Right cardiac atrium (tissue), 5 donors: ENCODE results near the gene VTI1A. TPM values are rescaled to one million over a fixed set of nuclear protein-coding genes. Genes with fewer than 3 reads are reported as not detected.

ENCODE experiments used
- ATAC-seq, 2 donors: fragments of 200-7000 bp; cut with Tn5 transposase; one replicate each; pipeline versions ENCODE4 v1.8.0 to v1.9.1; 2020; ENCODE audit warnings: moderate library complexity in 2 of 2, mild to moderate bottlenecking in 1 of 2
- DNase-seq, 3 donors: peaks; one replicate each; pipeline ENCODE4 v3.0.0-alpha.2; 2020
- H3K27ac ChIP-seq: one replicate; pipeline ENCODE4 v1.5.1; 2013; ENCODE audit warnings: mild to moderate bottlenecking, low read length, control low read depth, moderate library complexity
- H3K27me3 ChIP-seq: one replicate; pipeline ENCODE4 v1.6.1; 2013; ENCODE audit not compliant: control insufficient read depth, insufficient read depth
- H3K4me1 ChIP-seq: one replicate; pipeline ENCODE4 v1.6.1; 2013; ENCODE audit warnings: low read length; ENCODE audit not compliant: control insufficient read depth, insufficient read depth
- H3K4me3 ChIP-seq: one replicate; pipeline ENCODE4 v1.5.1; 2013; ENCODE audit warnings: low read length, control low read depth
- H3K9me3 ChIP-seq: one replicate; pipeline ENCODE4 v1.6.1; 2013; ENCODE audit warnings: low read length; ENCODE audit not compliant: control insufficient read depth
- WGBS: extraction: QIAGEN DNeasy Blood & Tissue Kit; methylation state at CpG from one replicate; pipeline ENCODE4 v1.1.7; 2013; 5-methylcytosine and 5-hydroxymethylcytosine counted together
- intact Hi-C, 4 donors: fragments of 100-400 bp; cut with DNase I; formaldehyde crosslinking; loops; one replicate each; pipeline versions ENCODE4 v1.11.0 to v1.14.0; 2022 to 2023
- polyA plus RNA-seq: library from polyadenylated mRNA; stranded (reverse); fragments of 200-250 nt; gene quantifications from one replicate; pipeline ENCODE4 v1.2.3, GENCODE V29; 2013
- total RNA-seq, 4 donors: library from RNA; stranded (reverse); fragmentation: NEBNext Ultra II Directional; extraction: Animal tissue kit (Norgen Biotek cat#: 25700); gene quantifications; one replicate each; pipeline ENCODE4 v1.2.1, GENCODE V29; 2021
- donor health status: healthy with polysubstance abuse.
- donor health status: DM: no; HTN: yes; CAD: no.
- donor health status: DM: no; HTN: no; CAD: no.
- donor health status: DM: no; HTN: yes; CAD: no; lungs with severe emphysema.
- donor health status: DM: yes; HTN: yes; CAD: no.

VTI1A gene
- total and polyA plus RNA-seq, 5 donors, result 9.1 to 22.5 (median 19.7) TPM

GRCh38 chr10:112706577-112706976 lies 259.6 kb downstream of the VTI1A start:
- Histone ChIP-seq H3K4me1 (no peaks in the 10 kb centered on the region), H3K27me3 (no peaks in the 10 kb centered on the region), H3K9me3 (no peaks in the 10 kb centered on the region), H3K4me3 (no peak overlapping the region), H3K27ac (no peak overlapping the region)
- DNase-seq, result no peak
- ATAC-seq, result no peak
- WGBS, result 97% methylated on average over 6 of the region's 6 CpGs
- intact Hi-C loops, result no loop called here

DNA sequence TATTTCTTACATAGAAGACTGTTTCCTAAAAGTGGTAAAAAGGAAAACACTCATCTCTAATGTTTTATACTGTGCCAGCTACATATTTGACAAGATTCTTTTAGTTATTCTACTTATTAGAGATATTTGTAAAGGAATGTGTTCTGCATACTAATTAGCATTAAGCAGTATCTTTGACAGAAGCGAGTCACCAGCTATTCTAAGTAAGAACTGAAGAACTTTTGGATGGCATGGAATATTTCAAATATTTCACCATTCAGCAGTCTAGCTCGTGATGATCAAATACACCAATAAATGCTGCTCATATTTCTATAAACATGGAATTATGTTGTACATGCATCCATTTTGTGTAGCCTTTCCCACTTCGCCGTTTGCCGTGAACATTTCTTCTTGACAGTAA lies 261.4 kb downstream of the VTI1A start:
- intact Hi-C loops, result no loop called here
- Histone ChIP-seq H3K4me1 (no peaks in the 10 kb centered on the region), H3K27me3 (no peaks in the 10 kb centered on the region), H3K9me3 (no peaks in the 10 kb centered on the region), H3K4me3 (no peak overlapping the region), H3K27ac (no peak overlapping the region)
- ATAC-seq (no peak), DNase-seq (no peak)
- 94% methylated on average over 5 of the region's 5 CpGs for WGBS

DNA sequence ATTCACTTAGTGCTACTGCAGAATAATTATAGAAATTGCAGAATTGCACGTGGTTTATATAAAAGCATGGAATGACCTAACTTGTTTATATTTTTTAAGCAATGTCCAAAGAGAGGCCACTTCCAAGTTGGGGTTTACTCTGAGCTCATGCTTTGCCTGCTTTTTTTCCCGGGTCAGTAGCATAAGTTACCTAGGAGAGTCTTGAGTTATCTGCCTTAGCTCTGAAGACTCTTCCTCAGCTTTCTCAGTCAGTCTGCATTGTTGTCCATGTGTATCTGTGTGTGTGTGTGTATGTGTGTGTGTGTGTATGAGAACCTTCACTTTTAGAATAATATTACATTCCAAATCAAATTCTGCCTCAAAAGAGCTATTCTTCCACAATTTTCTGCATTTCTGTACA lies 263.5 kb downstream of the VTI1A start:
- intact Hi-C loops, result loop anchor here in 2 of 4 donors (10.0 kb wide), 2 partner anchors 414 to 424 kb away; no protein-coding TSS in a partner anchor
- ATAC-seq, result no peak

DNA sequence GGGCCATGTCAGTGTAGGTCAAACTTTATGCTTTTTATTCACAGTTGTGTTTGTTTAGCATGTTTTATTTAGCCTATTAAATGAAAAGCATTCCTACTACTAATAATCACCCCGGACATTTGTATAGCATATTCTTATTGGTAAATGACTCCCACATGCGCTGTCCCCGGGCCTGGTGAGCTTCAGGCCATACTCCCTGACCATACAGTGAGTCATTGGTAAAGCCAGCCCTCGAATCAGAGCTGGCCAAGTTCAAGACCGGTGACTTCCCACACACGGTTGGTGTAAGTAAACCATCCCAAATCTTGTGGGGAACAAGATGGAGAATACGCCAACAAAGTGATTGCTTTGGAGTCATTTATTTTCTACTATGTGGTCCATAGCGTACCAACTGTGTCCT lies 264.4 kb downstream of the VTI1A start:
- Histone ChIP-seq H3K9me3 (no peaks in the 10 kb centered on the region), H3K27ac (no peak overlapping the region), H3K27me3 (no peaks in the 10 kb centered on the region), H3K4me1 (no peaks in the 10 kb centered on the region), H3K4me3 (no peak overlapping the region)
- DNase-seq (no peak), ATAC-seq (no peak)
- WGBS, result 93% methylated on average over 8 of the region's 8 CpGs
- intact Hi-C loops, result loop anchor here in 2 of 4 donors (10.0 kb wide), 2 partner anchors 413 to 423 kb away; no protein-coding TSS in a partner anchor

More for the DNA sequence above, 263.5 kb downstream of the VTI1A start:
- Histone ChIP-seq H3K9me3 (no peaks in the 10 kb centered on the region), H3K4me3 (no peak overlapping the region), H3K27me3 (no peaks in the 10 kb centered on the region), H3K27ac (no peak overlapping the region), H3K4me1 (no peaks in the 10 kb centered on the region)
- WGBS, result 82% methylated on average over 2 of the region's 2 CpGs
- DNase-seq, result no peak

DNA sequence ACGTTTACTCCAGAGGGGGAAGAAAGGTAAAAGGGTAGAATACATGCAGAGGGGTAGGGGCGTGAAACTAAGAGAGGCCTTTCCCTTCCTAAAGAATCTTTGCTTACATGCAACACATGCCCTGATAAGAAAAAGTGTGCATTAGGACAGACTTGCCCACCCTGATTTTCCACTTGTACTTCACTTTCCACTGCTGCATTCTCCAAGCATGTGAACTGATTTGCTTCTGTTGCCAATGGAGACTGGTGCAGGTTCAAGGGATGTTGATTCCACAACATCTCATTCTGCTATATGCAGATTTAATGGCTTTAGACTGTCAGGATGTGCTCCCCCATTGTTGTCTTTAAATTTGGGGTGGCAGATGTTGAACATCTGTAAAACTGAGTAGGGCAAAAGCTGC lies 265.5 kb downstream of the VTI1A start:
- H3K4me1 ChIP-seq, result no peaks in the 10 kb centered on the region
- intact Hi-C loops, result loop anchor here in 2 of 4 donors (10.0 kb wide), 2 partner anchors 412 to 422 kb away; no protein-coding TSS in a partner anchor
- H3K9me3 ChIP-seq, result no peaks in the 10 kb centered on the region
- no peaks in the 10 kb centered on the region for H3K27me3 ChIP-seq
- WGBS, result 91% methylated on average over 2 of the region's 2 CpGs
- DNase-seq, result no peak
- no peak overlapping the region for H3K27ac ChIP-seq
- no peak for ATAC-seq
- no peak overlapping the region for H3K4me3 ChIP-seq

DNA sequence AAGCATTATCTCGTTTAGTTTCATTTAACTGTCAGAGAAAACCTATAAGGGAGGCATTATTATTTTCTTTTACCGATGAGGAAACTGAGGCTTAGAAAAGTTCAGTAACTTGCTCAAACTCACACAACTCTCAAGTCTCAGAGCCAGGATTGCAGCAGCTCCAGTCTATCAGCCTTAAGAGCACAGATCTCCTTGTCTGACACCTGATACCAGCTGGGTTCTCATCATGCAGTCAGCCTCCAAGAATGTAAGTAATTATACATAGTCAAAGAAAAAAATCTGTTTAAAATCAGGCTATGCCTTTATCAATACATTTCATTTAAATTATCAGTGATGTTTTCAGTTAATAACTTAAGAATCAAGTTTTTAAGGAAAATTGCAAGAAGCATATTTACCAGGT lies 266.4 kb downstream of the VTI1A start:
- WGBS, result 98% methylated on average over 2 of the region's 2 CpGs
- no peak for ATAC-seq
- Histone ChIP-seq H3K27ac (no peak overlapping the region), H3K4me1 (no peaks in the 10 kb centered on the region), H3K9me3 (no peaks in the 10 kb centered on the region), H3K4me3 (no peak overlapping the region), H3K27me3 (no peaks in the 10 kb centered on the region)
- DNase-seq, result no peak
- intact Hi-C loops, result loop anchor here in 2 of 4 donors (10.0 kb wide), 2 partner anchors 411 to 421 kb away; no protein-coding TSS in a partner anchor

DNA sequence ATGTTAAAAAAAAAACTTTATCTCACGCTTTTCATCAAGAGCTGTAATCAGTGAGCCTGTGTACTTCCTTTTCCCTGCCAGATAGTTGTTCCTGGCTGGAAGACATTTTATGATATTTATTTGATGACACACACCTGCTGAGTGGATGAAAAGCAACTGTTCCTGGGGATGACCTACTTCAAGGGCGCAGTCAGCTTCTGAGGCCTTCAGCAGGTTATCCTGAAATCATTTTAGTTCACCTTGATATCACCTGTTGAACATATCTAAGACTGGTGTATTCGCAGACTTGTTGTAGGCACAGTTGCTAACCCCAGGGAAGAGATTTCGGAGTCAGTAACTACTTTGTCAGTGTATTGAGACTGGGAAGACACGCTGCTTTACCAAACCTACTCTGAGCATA lies 268.6 kb downstream of the VTI1A start:
- 91% methylated on average over 5 of the region's 5 CpGs for WGBS
- intact Hi-C loops, result loop anchor here in 2 of 4 donors (10.0 kb wide), 2 partner anchors 409 to 419 kb away; no protein-coding TSS in a partner anchor

DNA sequence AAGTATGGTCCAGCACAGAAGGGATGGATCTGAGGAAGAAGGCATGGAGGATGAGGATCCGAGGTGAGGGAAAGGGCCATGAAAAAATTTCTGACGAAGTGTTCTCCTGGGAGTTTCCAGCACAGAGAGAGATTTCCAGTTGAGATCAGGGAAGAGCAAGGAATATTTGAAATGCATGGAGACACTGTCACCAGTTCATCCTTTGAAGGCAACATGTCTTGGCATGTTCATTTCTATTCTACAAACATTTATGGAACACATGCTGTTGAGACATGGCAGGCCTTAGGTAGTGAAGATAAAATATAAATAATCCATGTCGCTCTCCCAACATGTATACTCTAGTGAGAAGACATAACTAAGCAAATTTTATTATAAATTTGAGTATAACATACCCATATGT lies 269.1 kb downstream of the VTI1A start:
- Histone ChIP-seq H3K4me1 (no peaks in the 10 kb centered on the region), H3K4me3 (no peak overlapping the region), H3K27me3 (no peaks in the 10 kb centered on the region), H3K9me3 (no peaks in the 10 kb centered on the region), H3K27ac (no peak overlapping the region)
- intact Hi-C loops, result loop anchor here in 2 of 4 donors (10.0 kb wide), 2 partner anchors 409 to 419 kb away; no protein-coding TSS in a partner anchor
- WGBS, result 93% methylated on average over 3 of the region's 3 CpGs
- ATAC-seq (no peak), DNase-seq (no peak)

More for the DNA sequence above, 268.6 kb downstream of the VTI1A start:
- no peak for DNase-seq
- no peak for ATAC-seq
- H3K9me3 ChIP-seq, result no peaks in the 10 kb centered on the region
- no peaks in the 10 kb centered on the region for H3K27me3 ChIP-seq
- H3K4me1 ChIP-seq, result no peaks in the 10 kb centered on the region
- no peak overlapping the region for H3K27ac ChIP-seq
- H3K4me3 ChIP-seq, result no peak overlapping the region

GRCh38 chr10:112716924-112717413 lies 270.0 kb downstream of the VTI1A start:
- no peaks in the 10 kb centered on the region for H3K27me3 ChIP-seq
- peak; percentile 47 to 90 for ATAC-seq
- intact Hi-C loops, result loop anchor here in 2 of 4 donors (10.0 kb wide), 2 partner anchors 408 to 418 kb away; no protein-coding TSS in a partner anchor
- H3K27ac ChIP-seq, result no peak overlapping the region
- H3K4me3 ChIP-seq, result no peak overlapping the region
- H3K9me3 ChIP-seq, result no peaks in the 10 kb centered on the region
- WGBS, result 75% methylated on average over 6 of the region's 6 CpGs
- no peak for DNase-seq
- no peaks in the 10 kb centered on the region for H3K4me1 ChIP-seq

DNA sequence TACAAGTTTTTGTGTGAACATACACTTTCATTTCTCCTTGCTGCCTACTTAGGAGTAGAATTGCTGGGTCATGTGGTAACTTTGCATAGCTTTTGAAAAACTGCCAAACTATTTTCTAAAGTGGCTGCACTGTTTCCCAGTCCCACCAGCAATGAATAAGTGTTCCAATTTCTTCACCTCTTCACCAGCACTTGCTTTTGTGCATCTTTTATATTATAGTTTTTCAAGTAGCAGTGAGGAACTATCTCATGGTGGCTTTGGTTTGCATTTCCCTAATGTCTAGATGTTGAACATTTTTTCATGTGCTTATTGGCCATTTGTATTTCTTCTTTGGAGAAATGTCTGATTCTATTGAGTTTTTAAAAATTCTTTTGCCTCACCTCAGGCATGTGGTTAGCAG lies 273.2 kb downstream of the VTI1A start:
- intact Hi-C loops, result loop anchor here in 2 of 4 donors (10.0 kb wide), 2 partner anchors 405 to 665 kb away; no protein-coding TSS in a partner anchor
- Histone ChIP-seq H3K4me3 (no peak overlapping the region), H3K27ac (no peak overlapping the region), H3K4me1 (no peaks in the 10 kb centered on the region), H3K9me3 (no peaks in the 10 kb centered on the region), H3K27me3 (no peaks in the 10 kb centered on the region)
- no peak for ATAC-seq
- no peak for DNase-seq

GRCh38 chr10:112721080-112721698 lies 274.2 kb downstream of the VTI1A start:
- H3K27ac ChIP-seq, result no peak overlapping the region
- H3K27me3 ChIP-seq, result no peaks in the 10 kb centered on the region
- 53% methylated on average over 5 of the region's 5 CpGs for WGBS
- ATAC-seq, result peak; percentile 60 to 71
- H3K4me3 ChIP-seq, result no peak overlapping the region
- no peaks in the 10 kb centered on the region for H3K4me1 ChIP-seq
- H3K9me3 ChIP-seq, result no peaks in the 10 kb centered on the region
- no peak for DNase-seq
- intact Hi-C loops, result loop anchor here in 2 of 4 donors (10.0 kb wide), 2 partner anchors 404 to 664 kb away; no protein-coding TSS in a partner anchor
